OCI-LY1 (cell line): ENCODE measurements around the gene SLC6A18.

Experiments
- H2AFZ ChIP-seq: fragments of 200-600 bp; sonication (generic), shearing (Covaris generic); 2 replicates; pipeline ENCODE4 v1.6.0; 2014; ENCODE audit warnings: antibody characterized with exemption, mild to moderate bottlenecking, low read length
- H3F3A ChIP-seq: fragments of 200-600 bp; sonication (generic), shearing (Covaris generic); 2 replicates; pipeline ENCODE4 v1.6.0; 2014; ENCODE audit warnings: mild to moderate bottlenecking, antibody characterized with exemption, low read length, moderate library complexity; ENCODE audit not compliant: insufficient read depth
- H3K27ac ChIP-seq: fragments of 200-600 bp; sonication (generic); 2 replicates; pipeline ENCODE4 v1.5.1; 2014; ENCODE audit warnings: low read length, mixed run types, mild to moderate bottlenecking, low read depth; ENCODE audit not compliant: poor library complexity, severe bottlenecking
- H3K27me3 ChIP-seq: fragments of 200-600 bp; sonication (generic); 2 replicates; pipeline ENCODE4 v1.6.0; 2014; ENCODE audit warnings: antibody characterized with exemption, mild to moderate bottlenecking, low read length, moderate library complexity; ENCODE audit not compliant: insufficient read depth
- H3K36me3 ChIP-seq: fragments of 200-600 bp; sonication (generic); 2 replicates; pipeline ENCODE4 v1.6.1; 2014; ENCODE audit warnings: mild to moderate bottlenecking, antibody characterized with exemption, low read length, moderate library complexity, mixed read lengths; ENCODE audit not compliant: insufficient read depth
- H3K4me1 ChIP-seq: fragments of 200-600 bp; sonication (generic); 2 replicates; pipeline ENCODE4 v1.5.1; 2014; ENCODE audit warnings: mild to moderate bottlenecking, low read length, moderate library complexity; ENCODE audit not compliant: insufficient read depth, severe bottlenecking
- H3K4me2 ChIP-seq: fragments of 200-600 bp; sonication (generic), shearing (Covaris generic); 2 replicates; pipeline ENCODE4 v1.6.1; 2014; ENCODE audit warnings: low read length
- H3K4me3 ChIP-seq: fragments of 200-600 bp; sonication (generic); 2 replicates; pipeline ENCODE4 v1.5.1; 2014; ENCODE audit warnings: low read length, low read depth, mild to moderate bottlenecking, mixed read lengths; ENCODE audit not compliant: poor library complexity, severe bottlenecking
- H3K79me2 ChIP-seq: fragments of 200-600 bp; shearing (Covaris generic); 2 replicates; pipeline ENCODE4 v1.6.1; 2016; ENCODE audit warnings: mixed run types, low read length, mixed read lengths; ENCODE audit not compliant: insufficient read depth
- H3K9ac ChIP-seq: fragments of 200-600 bp; sonication (generic), shearing (Covaris generic); 2 replicates; pipeline ENCODE4 v1.6.1; 2014; ENCODE audit warnings: mild to moderate bottlenecking, low read length, mixed read lengths
- H3K9me2 ChIP-seq: fragments of 200-600 bp; sonication (generic), shearing (Covaris generic); 2 replicates; pipeline ENCODE4 v1.6.1; 2014; ENCODE audit warnings: low read depth, mild to moderate bottlenecking, low read length, mixed read lengths
- H3K9me3 ChIP-seq: fragments of 200-600 bp; shearing (Covaris generic); 2 replicates; pipeline ENCODE4 v1.6.1; 2014; ENCODE audit warnings: low read length, mixed read lengths
- H4K20me1 ChIP-seq: fragments of 200-600 bp; sonication (generic), shearing (Covaris generic); 2 replicates; pipeline ENCODE4 v1.6.0; 2016; ENCODE audit warnings: mild to moderate bottlenecking, low read length; ENCODE audit not compliant: insufficient read depth
- CTCF ChIP-seq: fragments of 200-600 bp; sonication (generic), shearing (Covaris generic); IDR thresholded peaks from 2 replicates; pipeline ENCODE4 v1.5.1; 2017; ENCODE audit warnings: mild to moderate bottlenecking, antibody characterized with exemption, low read length, moderate library complexity, mixed read lengths
- EZH2 ChIP-seq: fragments of 200-600 bp; sonication (generic), shearing (Covaris generic); IDR thresholded peaks from 2 replicates; pipeline ENCODE4 v1.8.0; 2017; ENCODE audit warnings: borderline replicate concordance, mixed run types, mild to moderate bottlenecking, antibody characterized with exemption, low read length, moderate library complexity, mixed read lengths

The SLC6A18 gene

GRCh38 chr5:1180096-1180495 is 45.1 kb upstream of the SLC6A18 start:
- Histone ChIP-seq H3F3A (no peaks in the 10 kb centered on the region), H3K9ac (no peak overlapping the region), H3K4me2 (no peak overlapping the region), H3K4me1 (no peaks in the 10 kb centered on the region), H2AFZ (no peak overlapping the region), H3K9me3 (no peaks in the 10 kb centered on the region), H3K79me2 (no peaks in the 10 kb centered on the region), H4K20me1 (no peaks in the 10 kb centered on the region), H3K4me3 (no peak overlapping the region), H3K36me3 (no peaks in the 10 kb centered on the region), H3K9me2 (no peaks in the 10 kb centered on the region), H3K27me3 (peaks cover 2% of the 10 kb centered on the region; the same call in 1 of the 2 replicates), H3K27ac (no peak overlapping the region)
- TF ChIP-seq CTCF (no peak), EZH2 (no peak)

GRCh38 chr5:1180841-1181271 is 44.3 kb upstream of the SLC6A18 start:
- Histone ChIP-seq H2AFZ (no peak overlapping the region), H3K36me3 (no peaks in the 10 kb centered on the region), H3F3A (no peaks in the 10 kb centered on the region), H3K9me2 (no peaks in the 10 kb centered on the region), H3K9ac (no peak overlapping the region), H3K4me2 (no peak overlapping the region), H3K79me2 (no peaks in the 10 kb centered on the region), H3K27ac (no peak overlapping the region), H3K9me3 (no peaks in the 10 kb centered on the region), H4K20me1 (no peaks in the 10 kb centered on the region), H3K4me3 (no peak overlapping the region), H3K27me3 (peaks cover 3% of the 10 kb centered on the region; the same call in 1 of the 2 replicates), H3K4me1 (no peaks in the 10 kb centered on the region)
- TF ChIP-seq CTCF (no peak), EZH2 (no peak)

GRCh38 chr5:1181451-1182359 is 43.5 kb upstream of the SLC6A18 start:
- Histone ChIP-seq H3K4me1 (no peaks in the 10 kb centered on the region), H4K20me1 (no peaks in the 10 kb centered on the region), H3K27me3 (peaks cover 3% of the 10 kb centered on the region; the same call in 1 of the 2 replicates), H3K9me3 (no peaks in the 10 kb centered on the region), H3F3A (no peaks in the 10 kb centered on the region), H3K4me3 (no peak overlapping the region), H3K9me2 (no peaks in the 10 kb centered on the region), H2AFZ (no peak overlapping the region), H3K36me3 (no peaks in the 10 kb centered on the region), H3K27ac (no peak overlapping the region), H3K79me2 (no peaks in the 10 kb centered on the region), H3K9ac (no peak overlapping the region), H3K4me2 (no peak overlapping the region)
- TF ChIP-seq EZH2 (no peak), CTCF (no peak)
